Measurements from ENCODE around the gene KLHDC8B.

KLHDC8B gene

DNA sequence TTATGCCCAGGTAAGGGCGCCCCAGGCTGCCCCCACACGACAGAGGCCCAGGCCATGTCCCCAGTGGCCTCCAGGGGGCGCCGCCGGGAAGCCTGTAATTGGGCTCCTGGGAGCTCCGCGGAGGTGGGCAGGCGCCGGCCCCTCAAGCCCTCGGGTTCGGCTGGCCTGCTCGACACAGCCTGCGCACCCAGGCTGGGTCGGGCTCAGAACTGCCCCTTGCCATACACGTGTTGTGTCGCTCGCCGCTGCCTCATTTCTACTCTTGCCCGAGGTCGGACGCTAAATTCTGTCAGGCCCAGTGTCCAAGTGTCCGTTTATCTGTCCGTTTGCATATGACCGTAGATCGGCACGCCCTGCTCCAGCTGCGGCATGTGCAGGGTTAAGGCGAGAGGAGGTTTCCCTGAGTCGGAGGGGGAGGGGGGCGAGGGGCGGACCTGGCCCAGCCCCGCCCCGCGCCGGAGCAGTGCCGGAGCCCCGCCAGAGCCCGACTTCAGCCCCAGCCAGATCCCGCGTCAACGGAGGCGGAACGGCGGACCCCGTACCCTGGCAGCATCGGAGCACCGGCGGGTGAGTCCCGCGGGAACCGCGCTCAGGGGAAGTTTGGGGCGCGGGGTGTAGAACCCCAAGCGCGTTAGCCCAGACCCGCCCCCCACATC is at the start of gene KLHDC8B:
Gene KLHDC8B, plus strand, starts transcription at position 480 of the 656 bp plus-strand sequence. CDS start 1,172 bp downstream, outside the sequence.
- no peak for FAIRE-seq

DNA sequence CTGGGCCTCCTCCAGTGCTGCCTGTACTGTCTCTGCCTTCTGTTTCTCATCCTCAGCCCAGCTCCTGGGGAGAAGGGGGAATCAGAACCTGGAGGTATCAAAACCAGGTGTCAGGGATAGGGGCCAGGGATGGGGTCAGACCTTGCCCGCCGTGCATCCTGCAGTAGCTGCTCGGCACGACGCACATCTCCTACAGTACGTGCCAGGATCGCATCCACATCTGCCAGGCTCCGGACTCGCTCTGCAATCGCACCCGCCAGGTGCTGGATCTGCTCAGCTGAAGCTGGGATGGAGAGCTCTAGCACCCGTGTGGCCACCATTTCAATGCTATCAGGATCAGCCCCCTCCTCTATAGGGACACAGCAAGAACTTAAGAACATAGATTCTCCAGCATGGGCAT is 49.4 kb upstream of the KLHDC8B start:
- no peak for FAIRE-seq

DNA sequence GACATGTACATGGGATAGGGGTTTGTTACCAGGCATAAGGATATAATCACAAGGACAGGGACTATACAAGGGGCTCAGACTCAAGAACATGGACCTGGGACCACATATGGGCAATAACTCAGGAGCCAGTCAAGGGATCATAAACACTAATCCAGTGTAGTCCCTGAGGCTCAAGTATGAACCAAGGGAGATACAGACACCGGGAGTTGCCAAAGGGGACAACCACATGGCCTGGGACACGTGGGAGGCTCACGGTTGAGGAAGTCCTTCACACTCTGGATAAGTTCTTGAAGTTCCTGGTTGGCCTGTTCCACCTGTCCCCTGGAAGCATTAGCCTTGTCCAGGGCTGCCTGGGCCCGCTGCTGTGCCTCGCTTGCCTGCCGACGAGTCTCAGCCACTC is 48.9 kb upstream of the KLHDC8B start:
- FAIRE-seq = no peak

DNA sequence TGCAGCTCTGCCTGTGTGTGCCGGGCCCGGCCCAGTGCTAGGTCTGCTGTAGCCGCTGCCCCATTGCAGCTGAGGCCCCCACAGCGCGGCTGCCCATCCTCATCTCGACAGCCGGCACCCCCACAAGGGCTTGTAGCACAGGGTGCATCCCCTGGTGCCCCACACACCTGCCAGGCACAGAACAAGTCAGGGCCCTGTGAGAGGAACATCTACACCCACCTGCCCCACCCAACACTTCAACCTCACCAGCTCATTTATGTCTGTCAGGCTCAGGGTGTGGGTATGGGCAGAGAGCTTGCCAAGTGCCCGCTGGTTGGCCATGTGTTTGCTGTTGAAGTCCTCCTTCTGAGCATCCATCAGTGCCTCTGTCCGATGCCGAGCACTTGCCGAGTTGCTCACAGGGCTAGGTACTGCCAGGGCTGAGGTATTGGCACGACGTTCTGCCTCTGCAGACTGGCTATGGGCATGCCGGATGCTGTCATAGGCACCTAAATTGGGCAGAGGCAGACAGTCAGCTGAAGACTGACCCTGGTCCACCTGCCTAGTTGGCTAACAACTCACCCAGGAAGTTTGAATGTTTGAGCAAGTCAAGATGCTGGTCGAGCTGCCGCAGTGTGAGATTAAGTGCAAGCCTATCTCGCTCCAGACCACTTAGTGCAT is 48.4 kb upstream of the KLHDC8B start:
- FAIRE-seq = no peak

DNA sequence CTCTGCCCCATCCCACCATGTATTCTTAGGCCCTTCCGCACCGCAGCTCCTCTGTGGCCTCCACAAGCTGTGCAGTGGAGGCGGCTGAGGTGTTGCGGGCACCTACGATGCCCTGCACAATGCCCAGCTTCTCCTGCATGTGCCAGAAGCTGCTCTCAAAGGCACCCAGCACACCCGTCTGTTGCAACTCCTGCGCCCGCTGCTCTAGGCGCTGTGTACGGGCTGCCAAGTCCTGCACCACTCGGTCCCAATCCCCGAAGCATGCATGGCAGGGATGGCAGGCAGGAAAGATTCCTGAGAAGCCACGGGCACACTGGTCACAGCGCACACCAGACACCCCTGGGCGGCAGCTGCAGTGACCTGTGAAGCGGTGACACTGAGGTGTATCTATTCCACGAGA is 47.7 kb upstream of the KLHDC8B start:
- no peak for FAIRE-seq

DNA sequence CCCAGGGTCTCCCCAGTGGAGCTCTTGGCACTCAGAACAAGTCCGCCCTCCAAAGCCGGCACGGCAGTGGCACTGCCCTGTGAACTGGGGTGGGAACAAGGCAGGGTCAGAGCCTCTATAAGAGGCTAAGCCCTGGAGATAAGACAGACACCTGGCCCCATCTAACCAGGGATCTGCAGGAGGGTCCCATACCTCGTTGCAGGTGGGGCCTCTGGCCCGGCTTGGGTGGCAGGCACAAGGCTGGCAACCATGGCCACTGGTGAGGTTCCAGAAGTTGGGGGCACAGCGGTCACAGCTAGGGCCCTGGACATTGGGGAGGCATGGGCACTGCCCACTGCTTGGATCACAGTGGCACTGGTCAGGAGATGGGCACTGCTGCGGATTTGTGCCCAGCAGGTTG is 47.2 kb upstream of the KLHDC8B start:
- FAIRE-seq = no peak

DNA sequence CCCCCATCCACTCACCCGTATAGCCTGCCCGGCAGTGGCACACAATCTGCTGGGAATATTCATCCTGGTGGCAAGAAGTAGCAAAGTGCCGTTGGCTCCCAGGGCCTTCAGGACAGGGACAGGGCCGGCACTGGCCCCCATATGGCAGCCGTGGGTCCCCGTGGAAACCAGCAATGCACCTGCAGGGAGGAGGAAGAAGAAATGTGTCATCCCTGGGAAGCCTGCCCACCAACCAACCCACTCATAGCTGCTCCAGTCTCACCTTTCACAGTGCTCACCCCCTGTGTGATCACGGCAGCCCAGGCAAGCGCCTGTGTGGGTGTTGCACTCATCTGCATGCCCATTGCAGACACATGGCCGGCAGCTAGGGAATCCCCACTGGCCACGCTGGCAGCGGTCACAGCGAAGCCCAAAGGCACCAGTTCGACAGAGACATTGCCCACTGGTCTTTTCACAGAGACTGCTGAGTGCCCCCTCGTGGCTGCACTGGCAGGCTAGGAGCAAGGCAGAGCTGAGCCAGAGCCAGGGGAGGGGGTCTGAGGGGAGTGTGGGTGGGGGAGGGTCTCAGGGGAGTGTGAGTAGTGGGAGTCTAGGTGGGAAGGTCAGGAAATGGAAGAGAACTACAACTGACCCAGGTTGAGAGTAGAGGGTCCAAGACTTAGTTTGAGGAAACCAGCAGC is 46.3 kb upstream of the KLHDC8B start:
- no peak for FAIRE-seq

DNA sequence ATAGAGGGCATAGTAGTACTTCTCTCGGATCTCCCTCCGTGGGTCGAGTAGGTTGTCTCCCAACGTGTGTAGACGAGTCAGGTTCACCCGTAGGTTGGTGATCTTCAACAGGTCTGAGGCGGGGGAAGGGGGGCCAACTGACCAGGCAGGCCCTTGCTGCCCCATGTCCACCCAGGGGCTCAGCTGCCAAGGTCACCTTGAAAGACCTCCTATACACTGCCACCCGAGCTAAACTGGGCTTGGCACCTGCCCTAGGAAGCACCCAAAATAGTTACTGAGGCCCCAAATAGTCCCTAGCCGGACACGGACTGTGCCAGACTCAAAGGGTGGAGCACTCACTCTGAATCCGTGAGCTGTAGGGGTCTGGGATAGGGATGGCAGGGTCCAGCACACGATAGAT is 40.4 kb upstream of the KLHDC8B start:
- no peak for FAIRE-seq

DNA sequence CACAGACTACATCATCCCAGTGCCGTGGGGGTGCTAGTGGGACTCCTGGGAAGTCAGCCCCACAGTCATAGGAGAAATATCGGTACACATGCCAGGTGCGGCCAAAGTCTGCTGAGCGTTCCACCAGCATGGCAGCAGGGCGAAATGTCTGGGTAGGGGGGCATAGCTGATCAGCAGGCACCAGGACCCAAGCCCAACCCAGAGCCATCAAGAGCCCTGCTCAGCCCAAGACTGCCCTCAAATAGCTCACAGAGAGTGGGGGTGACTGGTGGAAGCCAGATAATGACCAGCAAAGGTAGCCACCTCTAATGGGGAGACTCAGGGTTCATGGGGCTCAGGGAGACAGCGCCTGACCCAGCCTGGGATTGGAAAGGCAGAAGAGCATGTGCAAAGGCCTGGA is 39.8 kb upstream of the KLHDC8B start:
- no peak for FAIRE-seq

DNA sequence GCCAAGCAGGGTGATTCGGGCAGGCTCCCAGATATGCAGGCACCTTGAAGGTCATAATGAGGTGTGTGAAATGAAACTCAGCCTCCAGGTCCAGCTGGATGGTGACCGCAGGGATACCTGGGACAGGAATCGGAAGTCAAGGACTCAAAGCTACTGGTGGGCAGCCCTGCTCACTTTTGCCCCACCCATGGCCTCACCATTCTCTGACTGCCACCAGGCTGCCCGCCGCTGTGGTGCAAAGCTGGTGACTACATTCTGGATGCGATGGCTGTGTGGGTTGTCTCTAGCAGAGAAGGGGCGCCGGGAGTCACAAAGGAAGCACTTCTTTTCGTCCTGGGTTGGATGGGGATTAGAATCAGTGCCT is 39.3 kb upstream of the KLHDC8B start:
- no peak for FAIRE-seq

DNA sequence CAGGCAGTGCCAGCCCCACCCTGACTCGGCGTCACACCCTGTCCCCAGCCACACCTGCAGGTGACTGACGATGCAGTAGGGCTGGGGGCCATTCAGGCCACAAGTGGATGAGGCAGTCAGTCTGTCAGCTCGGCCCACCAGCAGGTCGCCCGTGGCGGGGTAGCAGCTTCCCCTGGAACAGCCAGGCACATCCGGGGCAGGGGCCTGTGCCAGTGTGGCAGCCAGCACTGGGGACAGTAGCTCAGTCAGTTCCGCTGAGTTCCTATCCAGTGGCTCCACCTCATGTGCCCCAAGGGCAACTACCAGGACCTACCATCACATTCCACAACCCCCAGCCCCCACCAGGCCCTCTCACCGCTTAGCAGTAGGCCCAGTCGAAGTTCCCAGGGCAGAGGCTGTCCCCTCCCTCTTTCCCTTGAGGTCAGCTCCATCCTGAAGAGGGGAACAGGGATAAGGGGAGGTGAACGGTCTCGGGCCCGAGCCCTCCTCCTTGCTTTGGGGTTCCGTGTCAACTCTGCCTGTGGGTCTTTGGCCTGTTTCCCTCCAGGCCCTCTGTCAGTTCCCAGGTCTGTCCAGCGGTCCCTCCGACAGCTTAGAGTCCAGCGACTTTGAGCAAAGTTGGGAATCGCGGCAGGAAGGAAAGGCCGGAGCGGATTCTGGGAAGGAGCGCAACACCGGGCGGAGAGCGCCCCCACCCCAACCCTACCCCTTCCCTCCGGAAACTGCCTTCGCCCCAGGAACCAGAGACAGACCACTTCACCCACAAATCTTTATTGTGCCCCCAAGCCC is 38.8 kb upstream of the KLHDC8B start, which contains the start of gene LAMB2:
Gene LAMB2, minus strand, starts transcription at position 614 of the 789 bp plus-strand sequence. Its CDS starts 183 bp downstream, at position 431.
- peak; percentile 29 for FAIRE-seq

DNA sequence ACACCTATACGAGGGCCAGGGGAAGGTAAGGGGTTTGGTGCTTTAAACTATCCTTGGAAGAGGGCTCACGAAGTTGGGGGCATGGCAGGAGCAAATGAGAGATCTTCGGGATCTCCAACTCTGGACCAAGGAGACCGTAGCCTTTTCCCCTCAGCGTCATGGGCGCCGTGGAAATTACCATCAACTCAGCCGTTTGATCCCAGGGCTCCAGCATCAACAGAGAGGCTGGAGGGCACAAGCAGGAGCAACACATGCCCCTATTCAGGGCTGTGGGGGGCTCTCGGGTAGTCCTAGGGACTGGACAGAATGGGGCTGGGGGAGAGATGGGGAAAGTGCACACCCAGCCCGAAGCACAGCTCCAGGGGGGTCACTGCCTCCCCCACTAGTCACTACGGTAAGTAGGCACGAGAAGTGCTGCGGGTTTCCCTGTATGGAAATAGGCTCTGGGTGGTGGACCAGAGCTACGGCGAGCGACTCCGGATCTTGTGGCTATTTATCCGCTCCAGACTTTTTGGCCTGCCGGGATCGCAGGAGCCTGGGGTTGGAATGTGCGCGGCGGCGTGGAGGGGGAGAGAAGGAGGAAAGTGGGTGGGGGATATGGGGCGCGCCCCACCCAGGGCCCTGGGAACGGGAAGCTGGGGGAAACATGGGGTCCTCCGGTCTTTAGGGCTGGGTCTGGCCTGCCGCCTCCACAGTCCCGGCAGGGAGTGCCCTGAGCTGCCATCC is 38.0 kb upstream of the KLHDC8B start:
- no peak for FAIRE-seq

DNA sequence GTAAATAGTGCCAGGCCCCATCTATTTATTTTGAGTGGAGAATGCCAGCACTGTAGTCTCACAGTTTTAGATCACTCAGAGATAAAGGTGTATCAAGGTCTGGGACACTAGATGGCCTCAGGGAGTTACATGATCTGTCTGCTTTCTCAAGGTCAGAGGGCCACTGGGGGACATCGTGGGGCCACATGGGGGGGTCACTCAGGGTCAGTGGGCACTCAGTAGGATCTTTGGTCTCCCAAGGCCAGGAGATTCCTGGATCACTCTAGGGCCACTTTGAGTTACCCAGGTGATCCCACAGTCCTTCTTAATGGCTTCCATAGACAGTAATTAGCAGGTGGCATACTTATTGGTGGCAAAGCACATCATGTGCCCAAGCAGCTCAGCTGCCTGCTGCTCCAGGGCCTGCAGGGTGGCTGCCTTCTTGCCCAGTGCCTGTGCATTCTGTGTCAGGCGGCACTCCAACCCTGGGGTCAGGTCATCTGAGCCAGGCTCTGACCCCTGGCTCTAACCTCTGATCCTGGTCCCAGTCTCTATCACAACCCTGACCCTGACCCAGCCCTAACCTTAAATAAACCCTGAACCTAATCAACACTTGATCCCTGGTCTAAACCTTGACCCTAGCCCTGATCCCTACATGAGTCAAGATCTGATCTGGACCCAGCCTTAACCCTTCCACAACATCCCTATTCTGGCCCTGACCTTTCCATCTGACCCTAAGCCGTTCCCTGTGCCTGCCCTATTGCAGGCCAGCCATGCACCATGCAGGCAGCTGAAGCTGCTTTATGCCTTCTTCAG is 36.7 kb upstream of the KLHDC8B start:
- FAIRE-seq = no peak

DNA sequence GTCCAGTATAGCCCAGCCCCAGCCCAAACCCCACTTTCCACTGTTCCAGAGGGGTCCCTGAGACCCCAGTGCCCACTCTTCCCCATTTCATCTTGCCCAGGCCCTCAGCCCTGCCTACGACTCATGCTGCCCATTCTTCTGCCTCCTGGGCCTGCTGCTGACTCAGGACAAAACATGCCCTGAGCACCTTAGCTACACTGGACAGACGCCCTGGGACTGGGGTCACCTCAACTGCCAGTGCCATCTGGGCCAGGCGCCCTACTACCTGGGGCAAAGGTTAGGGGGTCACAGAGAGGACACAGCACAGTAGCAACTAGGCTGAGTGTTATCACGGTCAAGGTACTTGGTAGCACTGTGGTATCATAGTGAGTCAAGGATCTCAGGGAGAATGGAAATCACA is 35.9 kb upstream of the KLHDC8B start:
- FAIRE-seq = no peak

DNA sequence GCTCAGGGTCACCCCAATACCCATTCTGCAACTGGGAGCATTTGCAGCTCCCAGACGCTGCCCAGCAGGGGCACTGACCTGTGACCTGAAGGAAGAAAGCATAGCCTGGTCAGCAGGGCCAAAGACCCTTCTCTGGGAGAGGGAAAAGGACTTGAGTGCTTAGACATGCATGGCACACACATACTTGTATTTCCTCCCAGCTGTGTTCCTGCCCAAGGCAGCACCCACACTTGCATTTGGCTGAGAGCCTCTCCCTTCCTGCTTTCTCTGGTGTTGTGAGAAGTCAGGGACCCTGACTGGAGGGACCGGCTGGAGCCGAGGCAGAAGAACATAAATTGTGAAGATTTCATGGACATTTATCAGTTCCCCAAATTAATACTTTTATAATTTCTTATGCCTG is 31.3 kb upstream of the KLHDC8B start:
- no peak for FAIRE-seq

DNA sequence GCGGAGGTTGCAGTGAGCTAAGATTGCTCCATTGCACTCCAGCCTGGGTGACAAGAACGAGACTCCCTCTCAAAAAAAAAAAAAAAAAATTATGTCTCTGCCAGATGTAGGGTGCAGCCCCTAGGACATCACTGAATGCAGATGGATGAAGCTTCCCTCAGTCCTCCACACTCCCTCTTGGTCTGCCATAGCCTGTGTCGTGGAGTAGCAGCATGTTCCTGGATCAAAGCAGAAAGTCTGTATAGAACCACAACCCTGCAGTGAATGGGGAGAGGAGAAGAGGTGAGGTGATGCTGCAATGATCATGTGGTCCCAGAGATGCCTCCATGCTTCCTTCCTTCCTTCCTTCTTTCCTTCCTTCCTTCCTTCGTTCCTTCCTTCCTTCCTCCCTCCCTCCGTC is 23.2 kb upstream of the KLHDC8B start:
- no peak for FAIRE-seq

DNA sequence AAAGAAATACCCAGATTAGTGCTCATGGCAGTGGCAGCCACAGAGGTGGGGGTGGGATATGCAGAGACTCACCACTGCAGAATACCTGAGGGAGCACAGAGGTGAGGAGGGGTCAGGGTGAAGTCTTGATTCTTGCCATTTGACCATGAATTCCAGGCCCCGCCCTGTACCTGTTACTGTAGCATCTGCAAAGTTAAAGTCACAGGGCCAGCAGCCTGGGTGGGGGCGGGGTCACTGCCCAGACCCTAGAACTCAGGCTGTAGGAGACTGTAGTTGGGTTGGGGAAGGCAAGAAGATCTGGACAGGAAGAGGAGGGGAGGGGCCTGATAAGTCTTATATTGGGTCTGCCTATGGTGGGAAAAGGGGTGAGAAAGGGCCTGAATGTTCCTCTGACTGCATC is 19.8 kb upstream of the KLHDC8B start:
- no peak for FAIRE-seq

DNA sequence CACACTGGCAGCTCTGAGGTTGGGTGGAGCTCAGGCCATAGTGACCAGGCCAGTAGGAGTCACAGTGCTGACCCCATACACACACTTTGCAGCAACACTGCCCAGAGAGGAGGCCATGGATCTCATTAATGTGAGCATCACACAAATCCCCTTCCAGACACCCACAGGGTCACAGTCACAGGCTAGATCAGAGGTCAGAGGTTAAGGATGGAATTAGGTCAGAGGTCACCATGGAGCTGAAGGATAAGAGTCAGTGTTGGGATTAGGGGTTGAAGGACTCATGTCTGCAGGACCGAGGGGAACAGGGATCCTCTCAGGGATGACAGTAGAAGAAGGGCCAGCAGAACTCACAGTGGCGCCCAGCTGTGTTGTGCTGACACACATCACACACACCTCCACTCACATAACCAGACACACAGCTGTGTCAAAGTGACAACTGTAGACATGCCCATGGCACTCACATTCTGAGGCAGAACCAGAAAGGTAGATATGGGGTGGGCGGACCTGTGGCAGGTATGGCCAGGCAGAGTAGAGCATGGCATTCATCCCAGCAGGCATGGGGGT is 18.0 kb upstream of the KLHDC8B start:
- no peak for FAIRE-seq

DNA sequence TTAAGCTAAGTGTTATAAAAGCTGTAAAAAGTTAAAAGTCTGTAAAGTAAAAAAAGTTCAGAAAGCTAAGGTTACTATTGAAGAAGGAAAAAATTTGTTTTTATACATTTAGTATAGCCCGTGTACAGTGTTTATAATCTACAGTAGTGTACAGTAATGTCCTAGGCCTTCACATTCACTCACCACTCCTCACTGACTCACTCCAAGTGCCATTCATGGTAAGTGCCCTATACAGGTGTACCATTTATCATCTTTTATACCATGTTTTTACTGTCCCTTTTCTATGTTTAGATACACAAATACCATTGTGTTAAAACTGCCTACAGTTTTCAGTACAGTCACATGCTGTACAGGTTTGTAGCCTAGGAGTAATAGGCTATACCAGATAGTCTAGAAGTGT is 14.1 kb upstream of the KLHDC8B start:
- FAIRE-seq = no peak

DNA sequence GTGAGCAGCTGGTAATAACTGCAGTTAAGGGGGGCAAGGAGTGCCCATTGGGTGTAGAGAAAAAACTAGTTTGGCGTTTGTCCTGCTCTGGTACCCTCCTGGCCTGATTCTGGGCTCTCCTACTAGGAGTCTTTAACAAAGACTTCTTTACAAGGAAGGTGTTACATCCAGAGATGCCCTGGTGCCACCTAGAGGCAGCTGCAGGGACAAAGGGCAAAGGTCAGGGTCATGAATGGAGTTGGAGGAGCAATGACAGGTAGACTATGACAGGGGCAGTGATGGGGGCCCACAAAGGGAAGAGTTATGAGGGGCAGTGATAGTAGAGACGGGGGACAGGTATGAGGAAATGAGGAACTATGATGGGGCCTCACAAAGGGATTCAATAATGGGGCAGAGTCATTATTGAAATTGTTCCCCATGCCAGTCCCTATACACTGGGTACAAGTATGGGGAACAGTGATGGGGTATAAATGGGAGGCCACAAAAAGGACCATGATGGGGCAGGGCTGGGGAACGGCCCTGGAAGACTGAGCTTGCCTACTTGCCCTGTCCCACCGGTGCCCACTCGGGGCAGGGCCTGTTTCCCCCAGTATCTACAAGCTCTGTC is 13.2 kb upstream of the KLHDC8B start:
- FAIRE-seq = peak; percentile 70

DNA sequence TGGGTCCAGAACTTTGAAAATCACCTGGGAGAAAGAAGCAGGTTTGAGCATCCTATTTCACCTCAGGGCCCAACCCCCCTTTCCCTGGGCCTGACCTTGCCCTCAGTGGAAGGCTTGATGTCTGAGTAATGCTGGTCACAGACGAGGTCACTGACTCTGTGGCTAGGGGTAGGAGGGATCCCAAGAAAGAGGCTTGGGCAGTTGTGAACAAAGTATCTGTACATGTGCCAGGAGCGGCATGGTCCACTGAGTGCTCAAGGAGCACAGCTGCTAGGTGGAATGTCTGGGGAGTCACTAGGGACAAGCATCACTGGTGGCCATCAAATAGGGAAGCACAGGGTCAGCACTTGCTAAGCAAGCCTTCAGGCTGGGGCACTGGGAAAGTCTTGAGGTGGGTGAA is 12.6 kb upstream of the KLHDC8B start:
- FAIRE-seq = no peak
